Measurements from ENCODE around the gene ING1. TPM values are rescaled to one million over a fixed set of nuclear protein-coding genes. Genes with fewer than 3 reads are reported as not detected.

ING1 gene
- total RNA-seq, 4 donors from 2014 or later, result 6.3 to 15.4 (median 8.7) TPM

GRCh38 chr13:110712081-110712848, 1.2 kb upstream of the ING1 start:
- 0 to 1% methylated on average over 22 to 26 of the region's 58 CpGs for WGBS, 2 donors
- DNase-seq, result peak; percentile 67
- peaks cover 0 to 27% (median 15%) of the 10 kb centered on the region in 3 donors for H3K4me1 ChIP-seq
- intact Hi-C loops (cut with DNase I), result loop anchor here (10.0 kb wide), 1 partner anchor 97 kb away; the partner anchor contains the start of gene NAXD
- H3K36me3 ChIP-seq, result no peaks in the 10 kb centered on the region
- H3K27me3 ChIP-seq, result no peaks in the 10 kb centered on the region
- peak overlapping the region; percentile 77 to 99 (median 95) for H3K4me3 ChIP-seq
- no peaks in the 10 kb centered on the region for H3K9me3 ChIP-seq
- peak in 3 of 4 donors; percentile 48 to 91 (median 87) for TF ChIP-seq POLR2A (IDR thresholded peaks at IDR 0.05)
- TF ChIP-seq CTCF (IDR thresholded peaks at IDR 0.05), result no peak
- peak overlapping the region; percentile 99 to 100 (median 99) for H3K27ac ChIP-seq

- Histone ChIP-seq H3K36me3 (no peaks in the 10 kb centered on the region), H3K4me3 (peak overlapping the region; percentile 77 to 99 (median 95)), H3K27me3 (no peaks in the 10 kb centered on the region), H3K27ac (peak overlapping the region; percentile 99 to 100 (median 99)), H3K4me1 (peaks cover 0 to 29% (median 23%) of the 10 kb centered on the region in 3 donors), H3K9me3 (no peaks in the 10 kb centered on the region)
- 1% methylated on average over 21 of the region's 68 CpGs; no CpG with 5 or more reads in 1 of the 2 donors for WGBS, 2 donors
- intact Hi-C loops (cut with DNase I), result loop anchor here (10.0 kb wide), 1 partner anchor 98 kb away; the partner anchor contains the start of gene NAXD
- peak; percentile 98 for DNase-seq
- TF ChIP-seq CTCF (IDR thresholded peaks at IDR 0.05) (peak in 1 of 6 experiments; percentile 17), POLR2A (IDR thresholded peaks at IDR 0.05) (peak in 3 of 4 donors; percentile 91 to 99 (median 97))
Measured at GRCh38 chr13:110712849-110713641, 455 bp upstream of the ING1 start.

- Histone ChIP-seq H3K27ac (peak overlapping the region; percentile 99 to 100 (median 99)), H3K27me3 (no peaks in the 10 kb centered on the region), H3K36me3 (peaks cover 0 to 3% (median 0%) of the 10 kb centered on the region in 3 donors), H3K4me3 (peak overlapping the region; percentile 76 to 99 (median 95)), H3K9me3 (no peaks in the 10 kb centered on the region), H3K4me1 (peaks cover 0 to 35% (median 26%) of the 10 kb centered on the region in 3 donors)
- TF ChIP-seq POLR2A (IDR thresholded peaks at IDR 0.05), result no peak
- peak in 2 of 6 experiments; percentile 4 to 8 for TF ChIP-seq CTCF (IDR thresholded peaks at IDR 0.05)
- no peak for DNase-seq
- intact Hi-C loops (cut with DNase I), result loop anchor here (10.0 kb wide), 1 partner anchor 99 kb away; the partner anchor contains the start of gene NAXD
- 0% methylated on average over 4 to 21 of the region's 86 CpGs for WGBS, 2 donors
Measured at GRCh38 chr13:110713981-110714796, 689 bp downstream of the ING1 start.

- Histone ChIP-seq H3K9me3 (no peaks in the 10 kb centered on the region), H3K27me3 (no peaks in the 10 kb centered on the region), H3K4me1 (peaks cover 0 to 35% (median 26%) of the 10 kb centered on the region in 3 donors), H3K27ac (peak overlapping the region; percentile 99 to 100 (median 99)), H3K36me3 (peaks cover 0 to 10% (median 3%) of the 10 kb centered on the region in 3 donors), H3K4me3 (peak overlapping the region; percentile 76 to 99 (median 95))
- peak in 1 of 6 experiments; percentile 22 for TF ChIP-seq CTCF (IDR thresholded peaks at IDR 0.05)
- peak in 3 of 4 donors; percentile 98 to 99 (median 99) for TF ChIP-seq POLR2A (IDR thresholded peaks at IDR 0.05)
- no peak for DNase-seq
- WGBS, 2 donors, result 0% methylated on average over 19 to 36 of the region's 49 CpGs
- intact Hi-C loops (cut with DNase I), result loop anchor here (10.0 kb wide), 1 partner anchor 100 kb away; the partner anchor contains the start of gene NAXD
Measured at GRCh38 chr13:110714797-110715394, 1.4 kb downstream of the ING1 start.

Measured in esophagus squamous epithelium (tissue), 5 donors.